B cell (primary cell): ENCODE data around the gene FAM98A. TPM values are rescaled to one million over a fixed set of nuclear protein-coding genes. Genes with fewer than 3 reads are reported as not detected.

Experiments used
- ATAC-seq: fragments of 200-7000 bp; cut with Tn5 transposase; one replicate; pipeline ENCODE4 v1.10.0; 2021; ENCODE audit warnings: low read depth, mild to moderate bottlenecking, moderate number of reproducible peaks, moderate library complexity
- CTCF ChIA-PET: fragments of 350-600 bp; sonication (Branson Sonifier 250); formaldehyde crosslinking; loops from one replicate; lab custom pipeline; 2021; ENCODE audit warnings: antibody characterized with exemption, inconsistent platforms; lab: Charles Lee
- POLR2A ChIA-PET: fragments of 350-600 bp; sonication (Branson Sonifier 250); formaldehyde crosslinking; loops from one replicate; lab custom pipeline; 2021; ENCODE audit warnings: antibody characterized with exemption; lab: Charles Lee
- DNase-seq: peaks from one replicate; pipeline ENCODE4 v3.0.0; 2013
- H2AFZ ChIP-seq: 2 replicates; pipeline ENCODE4 v1.6.1; 2012; ENCODE audit warnings: mild to moderate bottlenecking, low read depth, low read length; ENCODE audit not compliant: insufficient read depth, poor library complexity, severe bottlenecking
- H3K27ac ChIP-seq, 2 donors: 1 replicate in 1 of 2; 2 replicates in 1 of 2; pipeline ENCODE4 v1.5.1; 2012 to 2013; ENCODE audit warnings: low read length in 2 of 2, mild to moderate bottlenecking in 2 of 2, moderate library complexity in 1 of 2
- H3K27me3 ChIP-seq, 4 experiments: fragments of 200-600 bp in 1 of 4; sonication (generic) in 1 of 4; replicated peaks in 1 of 4; 1 replicate in 2 of 4; 2 replicates in 2 of 4; pipeline versions ENCODE4 v1.6.1 to v1.7.0; 2013 to 2016; ENCODE audit warnings: low read length in 3 of 4, mild to moderate bottlenecking in 2 of 4, mixed read lengths in 1 of 4, moderate library complexity in 1 of 4; ENCODE audit not compliant: insufficient read depth in 4 of 4, control insufficient read depth in 3 of 4; ENCODE audit errors: control extremely low read depth in 1 of 4
- H3K36me3 ChIP-seq, 2 experiments: replicated peaks in 1 of 2; 1 replicate in 1 of 2; 2 replicates in 1 of 2; pipeline versions ENCODE4 v1.6.1 to v1.7.1; 2013; ENCODE audit warnings: low read length in 1 of 2; ENCODE audit not compliant: insufficient read depth in 2 of 2, control insufficient read depth in 1 of 2; ENCODE audit errors: control extremely low read depth in 1 of 2, extremely low read depth in 1 of 2
- H3K4me1 ChIP-seq, 2 donors: fragments of 200-600 bp in 1 of 2; sonication (generic) in 1 of 2; 1 replicate in 1 of 2; 2 replicates in 1 of 2; pipeline versions ENCODE4 v1.5.1 to v1.6.1; 2013 to 2017; ENCODE audit warnings: low read length in 2 of 2; ENCODE audit not compliant: control insufficient read depth in 2 of 2, insufficient read depth in 2 of 2
- H3K4me2 ChIP-seq: replicated peaks from 2 replicates; pipeline ENCODE3; 2012; ENCODE audit warnings: mild to moderate bottlenecking, low read depth, low read length; ENCODE audit not compliant: poor library complexity, severe bottlenecking
- H3K4me3 ChIP-seq, 5 experiments: fragments of 200-600 bp in 1 of 5; sonication (generic) in 1 of 5; 1 replicate in 3 of 5; 2 replicates in 2 of 5; pipeline versions ENCODE4 v1.5.1 to v1.7.0; 2011 to 2016; ENCODE audit warnings: low read length in 4 of 5, mild to moderate bottlenecking in 4 of 5, low read depth in 2 of 5, control low read depth in 1 of 5, moderate library complexity in 1 of 5; ENCODE audit not compliant: insufficient read depth in 1 of 5; ENCODE audit errors: control extremely low read depth in 1 of 5, extremely low read depth in 1 of 5
- H3K79me2 ChIP-seq: fragments of 200-600 bp; sonication (generic); one replicate; pipeline ENCODE4 v1.6.0; 2016; ENCODE audit warnings: low read length; ENCODE audit not compliant: control insufficient read depth, insufficient read depth
- H3K9ac ChIP-seq: fragments of 200-600 bp; sonication (generic); 2 replicates; pipeline ENCODE4 v1.6.1; 2017; ENCODE audit warnings: mild to moderate bottlenecking, low read length, moderate library complexity
- H3K9me3 ChIP-seq, 3 donors: one replicate each; pipeline versions ENCODE4 v1.6.1 to v1.7.1; 2013; ENCODE audit warnings: low read length in 2 of 3; ENCODE audit not compliant: control insufficient read depth in 2 of 3, insufficient read depth in 1 of 3; ENCODE audit errors: control extremely low read depth in 1 of 3
- H4K20me1 ChIP-seq: 2 replicates; pipeline ENCODE4 v1.6.0; 2012; ENCODE audit warnings: mild to moderate bottlenecking, low read length; ENCODE audit not compliant: insufficient read depth, control insufficient read depth, poor library complexity, severe bottlenecking
- H3K27ac Mint-ChIP-seq: one replicate; pipeline ENCODE4 v1.8.0; 2021; ENCODE audit warnings: mixed read lengths
- H3K27me3 Mint-ChIP-seq: one replicate; pipeline ENCODE4 v1.8.0; 2021; ENCODE audit warnings: mixed read lengths
- H3K4me1 Mint-ChIP-seq: one replicate; pipeline ENCODE4 v1.8.0; 2021; ENCODE audit warnings: mixed read lengths
- H3K4me3 Mint-ChIP-seq: one replicate; pipeline ENCODE4 v1.8.0; 2021; ENCODE audit warnings: mixed read lengths
- H3K9me3 Mint-ChIP-seq: one replicate; pipeline ENCODE4 v1.8.0; 2022; ENCODE audit warnings: mixed read lengths; ENCODE audit not compliant: insufficient read depth
- CTCF ChIP-seq: fragments of 200-600 bp; IDR thresholded peaks from one replicate; pipeline ENCODE4 v1.8.0; 2022; ENCODE audit warnings: antibody characterized with exemption, mild to moderate bottlenecking
- EZH2 ChIP-seq: IDR thresholded peaks from 2 replicates; pipeline ENCODE4 v1.6.1; 2012; ENCODE audit warnings: borderline replicate concordance, low read depth, mild to moderate bottlenecking, moderate library complexity, low read length; ENCODE audit not compliant: insufficient read depth, poor library complexity, severe bottlenecking
- WGBS: methylation state at CpG from one replicate; pipeline ENCODE4 v1.1.5; 2013; ENCODE audit warnings: missing lambda C conversion rate; ENCODE audit not compliant: insufficient coverage; 5-methylcytosine and 5-hydroxymethylcytosine counted together
- intact Hi-C: fragments of 100-400 bp; cut with micrococcal nuclease; formaldehyde crosslinking; loops from one replicate; pipeline ENCODE4 v1.10.0; 2022
- polyA plus RNA-seq: library from polyadenylated mRNA; depleted of rRNA; stranded (reverse); fragments of >200 nt; gene quantifications from 2 replicates; pipeline ENCODE4 v1.2.3, GENCODE V29; 2012
- total RNA-seq, 2 donors: library from RNA; stranded (reverse); fragments of 120-200 nt in 1 of 2; gene quantifications; 1 replicate in 1 of 2; 2 replicates in 1 of 2; pipeline versions ENCODE4 v1.2.3 to v1.2.4, GENCODE V29; 2013 to 2022

The FAM98A gene
- total and polyA plus RNA-seq, 2 donors (not counting 1 experiment from before 2014, with no cell fraction given): 8.1 to 32.1 TPM

GRCh38 chr2:33577668-33578067 is 21.4 kb downstream of the FAM98A start:
- DNase-seq: no peak
- peak overlapping the region in 1 of 2 donors; percentile 30 for H3K27ac ChIP-seq
- no peaks in the 10 kb centered on the region for H3K79me2 ChIP-seq
- ATAC-seq: no peak
- no peaks in the 10 kb centered on the region for H3K9me3 ChIP-seq
- no peak overlapping the region for H2AFZ ChIP-seq
- Mint-ChIP-seq H3K9me3 (no peaks in the 10 kb centered on the region), H3K4me3 (no peak overlapping the region), H3K27ac (no peak overlapping the region), H3K27me3 (no peaks in the 10 kb centered on the region), H3K4me1 (peaks cover 16% of the 10 kb centered on the region)
- ChIA-PET POLR2A (no interaction called here), CTCF (interaction anchor here (0.6 to 0.8 kb wide), 2 partner anchors 101 to 760 kb away, joined by 3 read pairs; partner anchors contain the start of gene RASGRP3)
- H3K4me1 ChIP-seq: peaks cover 8 to 13% of the 10 kb centered on the region in 2 donors
- H4K20me1 ChIP-seq: no peaks in the 10 kb centered on the region
- intact Hi-C loops: no loop called here
- no peak for TF ChIP-seq CTCF
- TF ChIP-seq EZH2: no peak
- no peak overlapping the region for H3K4me3 ChIP-seq
- H3K4me2 ChIP-seq: no peak overlapping the region
- WGBS: no CpG with 5 or more reads among the region's 2 CpGs
- H3K9ac ChIP-seq: no peak overlapping the region
- peaks cover 0 to 4% of the 10 kb centered on the region in 2 experiments for H3K36me3 ChIP-seq
- H3K27me3 ChIP-seq: no peaks in the 10 kb centered on the region

DNA sequence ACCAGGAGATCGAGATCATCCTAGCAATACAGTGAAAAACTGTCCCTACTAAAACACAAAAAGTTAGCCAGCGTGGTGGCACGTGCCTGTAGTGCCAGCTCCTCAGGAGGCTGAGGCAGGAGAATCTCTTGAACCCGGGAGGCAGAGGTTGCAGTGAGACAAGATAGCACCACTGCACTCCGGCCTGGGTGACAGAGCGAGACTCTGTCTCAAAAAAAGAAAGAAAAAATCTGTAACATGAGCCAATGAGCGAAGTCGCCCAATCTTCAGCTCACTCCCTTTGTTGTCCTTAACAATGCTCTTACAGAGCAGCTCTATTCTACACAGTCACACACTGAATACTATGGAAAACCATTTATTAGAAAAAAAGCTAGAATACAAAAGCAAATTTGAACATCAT is 22.0 kb downstream of the FAM98A start:
- no peak overlapping the region for H3K27ac Mint-ChIP-seq
- H3K79me2 ChIP-seq: no peaks in the 10 kb centered on the region

More for the DNA sequence above, 22.0 kb downstream of the FAM98A start:
- no peak overlapping the region for H3K27ac ChIP-seq
- H3K4me3 ChIP-seq: no peak overlapping the region
- Mint-ChIP-seq H3K9me3 (no peaks in the 10 kb centered on the region), H3K4me1 (peaks cover 10% of the 10 kb centered on the region), H3K27me3 (no peaks in the 10 kb centered on the region), H3K4me3 (no peak overlapping the region)
- H3K27me3 ChIP-seq: no peaks in the 10 kb centered on the region
- peaks cover 3 to 8% of the 10 kb centered on the region in 2 donors for H3K4me1 ChIP-seq
- 100% methylated on average over 6 of the region's 8 CpGs for WGBS
- peaks cover 0 to 3% of the 10 kb centered on the region in 2 experiments for H3K36me3 ChIP-seq
- H4K20me1 ChIP-seq: no peaks in the 10 kb centered on the region
- TF ChIP-seq CTCF (no peak), EZH2 (no peak)
- ChIA-PET CTCF (interaction anchor here (0.6 to 1.1 kb wide), 4 partner anchors 98 to 760 kb away, joined by 3 read pairs; partner anchors contain the start of gene RASGRP3), POLR2A (no interaction called here)
- DNase-seq: no peak
- H2AFZ ChIP-seq: no peak overlapping the region
- no peaks in the 10 kb centered on the region for H3K9me3 ChIP-seq
- no peak overlapping the region for H3K4me2 ChIP-seq
- no peak for ATAC-seq
- intact Hi-C loops: no loop called here
- H3K9ac ChIP-seq: no peak overlapping the region
